HCT116 (cell line): Measurements from ENCODE around the gene SCO1. TPM values are rescaled to one million over a fixed set of nuclear protein-coding genes. Genes with fewer than 3 reads are reported as not detected.

Experiments used
- ATAC-seq: fragments of 200-7000 bp; cut with Tn5 transposase; 2 replicates; pipeline ENCODE4 v1.9.1; 2020; ENCODE audit warnings: mild to moderate bottlenecking, moderate library complexity
- BruUV-seq: library from RNA; stranded (reverse); fragments of 400-500 nt; replicated peaks from 2 replicates; lab custom pipeline; 2021; lab: Mats Ljungman, UMichigan
- CTCF ChIA-PET: fragments of 300-600 bp; sonication (Branson Sonifier 250); formaldehyde crosslinking; loops from one replicate; lab custom pipeline; 2021; ENCODE audit warnings: antibody characterized with exemption; lab: Charles Lee
- POLR2A ChIA-PET: fragments of 300-600, 350-600 bp; sonication (Branson Sonifier 250); formaldehyde crosslinking; loops from one replicate; lab custom pipeline; 2021; ENCODE audit warnings: antibody characterized with exemption; lab: Charles Lee
- RAD21 ChIA-PET, 2 experiments: fragments of 300-600 bp; sonication (Branson Sonifier 250); formaldehyde crosslinking; loops; one replicate each; lab custom pipeline; 2023; ENCODE audit warnings: low total read pairs in 2 of 2; ENCODE audit not compliant: uncharacterized antibody in 2 of 2, unreplicated experiment in 2 of 2, low non-redundant PET in 1 of 2; lab: Charles Lee
- DNase-seq: peaks from one replicate; pipeline ENCODE4 v3.0.0-alpha.2; 2010; ENCODE audit warnings: low read depth, low spot score
- H2AFZ ChIP-seq: fragments of 200-600 bp; shearing (Covaris generic), sonication (generic); 2 replicates; pipeline ENCODE4 v1.6.1; 2017; ENCODE audit warnings: low read depth, mixed run types, mixed read lengths, antibody characterized with exemption, low read length; ENCODE audit not compliant: poor library complexity, severe bottlenecking
- H3K27ac ChIP-seq: 2 replicates; pipeline ENCODE4 v1.5.1; 2012; ENCODE audit warnings: low read depth, low read length
- H3K27me3 ChIP-seq: fragments of 200-600 bp; sonication (generic); 2 replicates; pipeline ENCODE4 v1.6.1; 2016; ENCODE audit warnings: mixed run types, low read length, mixed read lengths; ENCODE audit not compliant: insufficient read depth
- H3K36me3 ChIP-seq, 2 experiments: fragments of 200-500 bp in 1 of 2; fragments of 200-600 bp in 1 of 2; sonication (Bioruptor generic) in 1 of 2; sonication (generic) in 1 of 2; 2 replicates each; pipeline versions ENCODE4 v1.5.1 to v1.6.1; 2014 to 2016; ENCODE audit warnings: low read length in 2 of 2, inconsistent platforms in 1 of 2, mixed read lengths in 1 of 2, mixed run types in 1 of 2; ENCODE audit not compliant: insufficient read depth in 2 of 2, control insufficient read depth in 1 of 2
- H3K4me1 ChIP-seq, 2 experiments: fragments of 200-600 bp in 1 of 2; sonication (generic) in 1 of 2; 2 replicates each; pipeline versions ENCODE4 v1.5.1 to v1.6.1; 2012 to 2017; ENCODE audit warnings: low read length in 2 of 2, inconsistent platforms in 1 of 2, mild to moderate bottlenecking in 1 of 2, mixed read lengths in 1 of 2, mixed run types in 1 of 2, moderate library complexity in 1 of 2; ENCODE audit not compliant: insufficient read depth in 2 of 2, control insufficient read depth in 1 of 2
- H3K4me2 ChIP-seq: fragments of 200-600 bp; sonication (generic); 2 replicates; pipeline ENCODE4 v1.6.1; 2017; ENCODE audit warnings: mixed run types, low read length, mixed read lengths
- H3K4me3 ChIP-seq, 2 experiments: fragments of 200-600 bp in 1 of 2; sonication (generic) in 1 of 2; replicated peaks in 1 of 2; 2 replicates each; pipeline ENCODE4 v1.5.1; 2011 to 2016; ENCODE audit warnings: low read length in 2 of 2, control low read depth in 1 of 2, low read depth in 1 of 2, mild to moderate bottlenecking in 1 of 2, mixed read lengths in 1 of 2, mixed run types in 1 of 2
- H3K79me2 ChIP-seq: fragments of 200-600 bp; sonication (generic); 2 replicates; pipeline ENCODE4 v1.6.1; 2017; ENCODE audit warnings: mild to moderate bottlenecking, mixed run types, low read length, moderate library complexity, mixed read lengths; ENCODE audit not compliant: insufficient read depth
- H3K9ac ChIP-seq: fragments of 200-600 bp; sonication (generic); 2 replicates; pipeline ENCODE4 v1.6.1; 2016; ENCODE audit warnings: low read length, mixed read lengths
- H3K9me2 ChIP-seq: fragments of 200-600 bp; sonication (generic), shearing (Covaris generic); 2 replicates; pipeline ENCODE4 v1.6.1; 2017; ENCODE audit warnings: mixed run types, mild to moderate bottlenecking, moderate library complexity; ENCODE audit not compliant: insufficient read depth
- H3K9me3 ChIP-seq, 2 experiments: fragments of 200-500 bp in 1 of 2; fragments of 200-600 bp in 1 of 2; sonication (Bioruptor generic) in 1 of 2; sonication (generic) in 1 of 2; 2 replicates each; pipeline ENCODE4 v1.6.1; 2014 to 2017; ENCODE audit warnings: low read length in 2 of 2, mixed read lengths in 2 of 2, inconsistent platforms in 1 of 2, low read depth in 1 of 2, mild to moderate bottlenecking in 1 of 2, mixed run types in 1 of 2, moderate library complexity in 1 of 2; ENCODE audit not compliant: control insufficient read depth in 1 of 2, insufficient read depth in 1 of 2
- H4K20me1 ChIP-seq: fragments of 200-600 bp; sonication (generic), shearing (Covaris generic); 2 replicates; pipeline ENCODE4 v1.6.1; 2017; ENCODE audit warnings: mixed run types, mild to moderate bottlenecking, moderate library complexity; ENCODE audit not compliant: insufficient read depth
- CBX3 ChIP-seq: IDR thresholded peaks from 2 replicates; pipeline ENCODE4 v1.6.1; 2012; ENCODE audit warnings: low read depth
- ELF1 ChIP-seq: IDR thresholded peaks from 2 replicates; pipeline ENCODE4 v1.6.1; 2012; ENCODE audit warnings: low read depth, borderline replicate concordance
- EZH2 ChIP-seq: fragments of 200-600 bp; sonication (generic); IDR thresholded peaks from 2 replicates; pipeline ENCODE4 v1.6.1; 2017; ENCODE audit warnings: antibody characterized with exemption, mixed run types
- JUND ChIP-seq: IDR thresholded peaks from 2 replicates; pipeline ENCODE4 v1.6.1; 2012
- MAX ChIP-seq: IDR thresholded peaks from 2 replicates; pipeline ENCODE4 v1.6.1; 2012
- POLR2AphosphoS5 ChIP-seq: IDR thresholded peaks from 2 replicates; pipeline ENCODE4 v1.6.1; 2011; ENCODE audit warnings: mild to moderate bottlenecking, low read depth, low read length, moderate library complexity
- RAD21 ChIP-seq: IDR thresholded peaks from 2 replicates; pipeline ENCODE4 v1.6.1; 2012; ENCODE audit warnings: low read depth, mild to moderate bottlenecking
- SIN3A ChIP-seq: IDR thresholded peaks from 2 replicates; pipeline ENCODE4 v1.6.1; 2012; ENCODE audit warnings: low read depth
- SP1 ChIP-seq: IDR thresholded peaks from 2 replicates; pipeline ENCODE4 v1.6.1; 2012; ENCODE audit warnings: low read depth
- SRF ChIP-seq: IDR thresholded peaks from 2 replicates; pipeline ENCODE4 v1.6.1; 2012; ENCODE audit warnings: low read depth
- TCF7L2 ChIP-seq: IDR thresholded peaks from 2 replicates; pipeline ENCODE4 v1.7.0; 2011; ENCODE audit warnings: borderline replicate concordance, inconsistent platforms; ENCODE audit not compliant: insufficient read depth, insufficient read length; ENCODE audit errors: extremely low read depth
- YY1 ChIP-seq: IDR thresholded peaks from 2 replicates; pipeline ENCODE4 v1.6.1; 2011; ENCODE audit warnings: low read length, low read depth, moderate library complexity, mild to moderate bottlenecking; ENCODE audit not compliant: insufficient replicate concordance; ENCODE audit errors: extremely low read depth
- ZBTB33 ChIP-seq: IDR thresholded peaks from 2 replicates; pipeline ENCODE4 v1.6.1; 2011; ENCODE audit warnings: mild to moderate bottlenecking, low read length, moderate library complexity; ENCODE audit not compliant: insufficient replicate concordance; ENCODE audit errors: extremely low read depth
- ZFX ChIP-seq: fragments of 450-650 bp; IDR thresholded peaks from 2 replicates; pipeline ENCODE4 v1.6.1; 2017
- intact Hi-C: fragments of 100-400 bp; cut with micrococcal nuclease; formaldehyde crosslinking; loops from 2 replicates; pipeline ENCODE4 v1.10.0; 2022
- total RNA-seq: library from RNA; stranded (reverse); gene quantifications from one replicate; pipeline ENCODE4 v1.2.1, GENCODE V29; 2021; ENCODE audit not compliant: unreplicated experiment
- TF ChIP-seq, protein P1 (sequence below): IDR thresholded peaks from 2 replicates; pipeline ENCODE4 v1.6.1; 2012

SCO1 gene
- total RNA-seq, 1 experiment from 2014 or later, result 35.8 TPM

- Histone ChIP-seq H3K36me3 (no peaks in the 10 kb centered on the region), H3K4me1 (no peaks in the 10 kb centered on the region), H3K9ac (no peak overlapping the region), H3K27ac (no peak overlapping the region), H3K27me3 (no peaks in the 10 kb centered on the region), H3K4me3 (no peak overlapping the region), H3K9me2 (no peaks in the 10 kb centered on the region), H3K4me2 (no peak overlapping the region), H3K9me3 (no peaks in the 10 kb centered on the region), H4K20me1 (no peaks in the 10 kb centered on the region), H3K79me2 (no peaks in the 10 kb centered on the region), H2AFZ (no peak overlapping the region)
- TF ChIP-seq SP1 (no peak), CBX3 (no peak), ZFX (no peak), ZBTB33 (no peak), ELF1 (no peak), SIN3A (no peak), EZH2 (no peak), JUND (no peak), MAX (no peak), TCF7L2 (no peak), SRF (no peak), POLR2AphosphoS5 (no peak), RAD21 (no peak), YY1 (no peak)
- TF ChIP-seq, protein P1, sequence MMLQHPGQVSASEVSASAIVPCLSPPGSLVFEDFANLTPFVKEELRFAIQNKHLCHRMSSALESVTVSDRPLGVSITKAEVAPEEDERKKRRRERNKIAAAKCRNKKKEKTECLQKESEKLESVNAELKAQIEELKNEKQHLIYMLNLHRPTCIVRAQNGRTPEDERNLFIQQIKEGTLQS, result no peak
- intact Hi-C loops, result no loop called here
- DNase-seq (no peak), ATAC-seq (no peak)
- ChIA-PET CTCF (no interaction called here), POLR2A (no interaction called here), RAD21 (interaction anchor here in 1 of 2 experiments (0.6 kb wide), 1 partner anchor 119 kb away, joined by 3 read pairs; no protein-coding TSS in a partner anchor)
- BruUV-seq, result no TSS peak
Measured at GRCh38 chr17:10726196-10726595, 28.9 kb upstream of the SCO1 start.
